HG03196 (cell line): ENCODE measurements around the gene CCDC81.
"Not testable (repeated sequence)": the region's sequence is repeated elsewhere in the genome, so short reads cannot be mapped to it uniquely, and the experiment has no call there.

Experiments used
- ATAC-seq: cut with Tn5 transposase; IDR thresholded peaks from one replicate; pipeline ENCODE4 v1.9.1; 2021; ENCODE audit not compliant: unreplicated experiment

The CCDC81 gene

GRCh38 chr11:86386746-86387145 lies 12.1 kb downstream of the CCDC81 start:
- ATAC-seq: no peak

- no peak for ATAC-seq
Observed at GRCh38 chr11:86388198-86388597, 13.5 kb downstream of the CCDC81 start.

DNA sequence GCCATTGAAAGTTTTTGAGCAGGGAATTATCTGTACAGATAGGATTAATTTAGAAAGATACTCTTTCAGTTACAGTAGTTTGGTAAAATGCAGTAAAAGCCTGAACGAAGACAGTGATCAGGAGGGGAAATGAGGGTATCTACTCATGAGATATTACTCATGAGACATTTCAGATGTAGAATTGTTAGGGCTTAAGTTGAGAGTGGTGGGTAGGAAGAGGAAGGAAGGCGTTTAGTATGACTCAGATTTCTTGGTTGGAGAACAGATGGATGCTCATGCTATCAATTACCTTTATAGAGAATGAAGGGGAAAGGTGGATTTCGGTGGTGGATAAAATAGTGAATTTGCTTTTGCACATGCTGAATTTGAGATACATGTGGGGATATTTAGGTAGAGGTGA lies 15.8 kb downstream of the CCDC81 start:
- ATAC-seq: no peak

DNA sequence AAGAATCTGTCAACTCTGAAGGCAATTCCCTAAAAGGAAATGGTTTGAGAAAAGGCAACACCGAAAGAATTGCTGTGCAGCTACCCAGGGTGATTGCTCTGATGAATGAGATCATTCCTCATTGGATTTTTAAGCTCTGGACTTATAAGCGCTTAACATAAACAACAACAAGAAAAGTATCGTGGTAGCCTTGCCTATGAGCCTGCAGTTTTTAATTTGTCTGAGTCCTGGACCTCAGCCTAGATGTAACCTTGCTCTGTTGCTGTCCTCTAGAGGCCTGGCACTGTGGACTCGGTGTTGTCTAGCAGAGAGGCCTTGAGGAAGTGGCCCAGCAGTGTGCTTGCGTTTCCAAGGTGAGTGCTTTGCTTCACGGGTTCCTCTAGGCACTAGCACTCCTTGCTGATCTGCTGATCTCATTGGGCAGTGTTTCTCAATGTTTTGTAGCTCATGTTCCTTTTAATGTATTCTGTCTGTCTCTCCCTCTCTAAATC lies 20.4 kb downstream of the CCDC81 start:
- no peak for ATAC-seq

DNA sequence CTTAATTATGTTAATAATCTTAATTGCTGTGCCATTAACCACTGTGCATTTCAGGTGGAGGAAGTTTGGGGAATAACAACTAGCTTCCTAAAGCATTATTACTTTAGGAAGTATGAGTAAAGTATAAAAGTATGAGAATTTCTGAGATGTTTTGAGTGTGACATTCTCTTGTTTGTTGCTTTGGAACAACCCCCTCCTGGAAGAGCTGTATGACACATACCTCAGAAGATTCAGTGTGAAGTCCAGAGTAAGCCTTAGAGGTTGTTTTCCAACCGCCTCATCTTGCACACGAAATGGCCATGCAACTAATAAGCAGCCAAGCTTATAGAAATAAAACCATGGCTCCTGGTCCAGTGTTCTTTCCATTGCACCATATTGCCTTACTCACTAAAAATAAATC lies 21.7 kb downstream of the CCDC81 start:
- no peak for ATAC-seq

- no peak for ATAC-seq
Observed at GRCh38 chr11:86397351-86397750, 22.7 kb downstream of the CCDC81 start.

GRCh38 chr11:86398106-86398505 lies 23.4 kb downstream of the CCDC81 start:
- no peak for ATAC-seq

DNA sequence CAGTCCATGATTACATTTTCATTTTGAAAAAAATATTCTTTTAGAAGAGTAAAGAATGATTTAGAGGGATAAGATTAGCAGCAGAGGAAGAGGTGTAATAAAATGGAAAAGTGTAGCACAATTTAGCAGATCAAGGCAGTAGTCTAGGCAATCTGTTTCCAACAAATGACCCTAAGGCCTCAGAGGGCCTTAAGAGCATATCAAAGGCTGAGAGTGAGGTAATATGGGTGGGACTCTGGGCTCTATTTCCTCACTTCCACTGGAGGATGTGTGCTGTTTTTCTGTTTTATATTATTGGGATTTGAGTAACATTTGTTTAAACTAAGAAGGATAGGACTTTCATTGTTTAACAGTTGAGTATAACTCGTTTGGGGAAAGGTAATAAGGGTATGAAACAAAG lies 28.8 kb downstream of the CCDC81 start:
- ATAC-seq: no peak

GRCh38 chr11:86408845-86409244 lies 34.2 kb downstream of the CCDC81 start:
- no peak for ATAC-seq

GRCh38 chr11:86414032-86414431 lies 39.3 kb downstream of the CCDC81 start:
- no peak for ATAC-seq

DNA sequence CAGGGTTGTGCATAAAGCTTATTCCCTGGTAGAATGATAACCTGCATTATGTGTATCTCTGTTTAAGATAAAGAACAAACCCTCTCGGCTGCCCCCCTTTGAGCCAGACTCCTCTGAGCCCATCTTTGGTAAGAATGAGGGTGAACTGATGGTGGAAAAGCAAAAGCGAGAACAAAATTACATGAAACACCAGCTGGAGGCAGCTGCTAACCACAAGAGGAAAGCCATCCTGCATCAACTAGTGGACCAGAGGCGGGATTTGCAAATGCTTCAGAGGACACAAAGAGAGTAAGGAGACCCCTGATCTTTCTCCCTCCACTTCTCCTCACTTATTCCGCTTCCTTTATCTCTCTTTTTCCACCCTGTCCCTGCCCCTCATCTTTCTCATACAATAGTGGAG lies 40.3 kb downstream of the CCDC81 start:
- ATAC-seq: no peak

DNA sequence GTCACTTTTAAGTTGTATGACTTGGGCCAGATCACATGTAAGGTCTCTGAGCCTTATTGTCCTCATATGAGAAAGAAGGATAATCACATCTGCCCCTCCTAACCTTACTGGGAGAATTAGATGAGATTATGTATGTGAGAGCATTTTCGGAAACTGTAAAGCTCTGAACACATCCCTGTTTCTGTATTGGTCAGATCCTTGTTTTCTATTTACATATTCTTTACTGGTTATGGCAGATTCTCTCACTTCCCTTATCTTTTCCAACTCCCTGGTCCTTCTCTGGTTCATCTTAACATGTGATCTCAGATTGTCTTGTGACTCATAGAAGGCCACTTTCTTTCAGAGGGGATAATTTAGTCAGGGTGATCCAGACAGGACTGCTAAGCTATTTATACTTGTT lies 41.8 kb downstream of the CCDC81 start:
- ATAC-seq: no peak

DNA sequence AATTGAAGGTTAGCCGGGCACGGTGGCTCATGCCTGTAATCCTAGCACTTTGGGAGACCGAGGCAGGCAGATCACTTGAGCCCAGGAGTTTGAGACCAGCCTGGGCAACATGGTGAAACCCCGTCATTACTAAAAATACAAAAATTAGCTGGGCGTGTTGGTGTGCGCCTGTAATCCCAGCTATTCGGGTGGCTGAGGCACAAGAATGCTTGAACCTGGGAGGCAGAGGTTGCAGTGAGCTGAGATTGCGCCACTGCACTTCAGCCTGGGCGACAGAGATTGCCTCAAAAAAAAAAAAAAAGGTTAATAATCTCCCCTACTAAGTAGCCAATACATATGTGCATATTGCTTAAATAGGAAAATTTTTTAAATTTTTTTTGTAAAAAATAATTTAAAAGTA lies 42.3 kb downstream of the CCDC81 start:
- ATAC-seq: not testable (repeated sequence)

DNA sequence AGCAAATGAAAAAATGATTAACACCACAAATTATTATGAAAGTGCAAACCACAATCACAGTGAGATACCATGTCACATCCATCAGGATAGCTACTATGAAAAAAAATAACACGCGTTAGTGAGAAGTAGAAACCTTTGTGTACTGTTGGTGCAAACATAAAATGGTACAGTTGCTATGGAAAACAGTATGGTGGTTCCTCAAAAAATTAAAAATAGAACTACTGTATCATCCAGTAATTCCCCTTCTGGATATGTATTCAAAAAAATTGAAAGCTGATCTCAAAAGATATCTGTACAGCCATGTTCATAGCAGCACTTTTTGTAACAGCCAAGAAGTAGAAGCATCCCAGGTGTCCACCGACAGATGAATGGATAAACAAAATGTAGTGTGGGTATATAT lies 43.4 kb downstream of the CCDC81 start:
- ATAC-seq: no peak

GRCh38 chr11:86418513-86418912 lies 43.8 kb downstream of the CCDC81 start:
- no peak for ATAC-seq

- no peak for ATAC-seq
Observed at GRCh38 chr11:86418917-86419316, 44.2 kb downstream of the CCDC81 start.

- no peak for ATAC-seq
Observed at GRCh38 chr11:86421946-86422345, 47.3 kb downstream of the CCDC81 start.

- ATAC-seq: no peak
Observed at GRCh38 chr11:86422371-86422770, 47.7 kb downstream of the CCDC81 start.

- ATAC-seq: not testable (repeated sequence)
Observed at GRCh38 chr11:86423488-86423887, 48.8 kb downstream of the CCDC81 start.

DNA sequence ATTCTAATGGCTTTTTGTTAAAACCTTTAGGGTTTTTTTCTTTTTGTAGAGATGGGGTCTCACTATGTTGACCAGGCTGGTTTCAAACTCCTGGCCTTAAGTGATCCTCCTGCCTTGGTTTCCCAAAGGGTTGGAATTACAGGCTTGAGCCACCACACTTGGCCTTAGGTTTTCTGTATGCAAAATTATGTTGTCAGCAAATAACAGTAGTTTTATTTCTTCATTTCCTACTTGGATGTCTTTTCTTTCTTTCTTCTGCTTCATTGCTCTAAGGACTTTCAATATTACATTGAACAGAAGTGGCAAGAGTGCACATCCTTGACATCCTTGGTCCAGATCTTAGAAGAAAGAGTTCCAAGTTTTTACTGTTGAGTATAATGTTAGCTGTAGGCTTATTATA lies 52.8 kb downstream of the CCDC81 start:
- no peak for ATAC-seq

- ATAC-seq: no peak
Observed at GRCh38 chr11:86431258-86431657, 56.6 kb downstream of the CCDC81 start.

DNA sequence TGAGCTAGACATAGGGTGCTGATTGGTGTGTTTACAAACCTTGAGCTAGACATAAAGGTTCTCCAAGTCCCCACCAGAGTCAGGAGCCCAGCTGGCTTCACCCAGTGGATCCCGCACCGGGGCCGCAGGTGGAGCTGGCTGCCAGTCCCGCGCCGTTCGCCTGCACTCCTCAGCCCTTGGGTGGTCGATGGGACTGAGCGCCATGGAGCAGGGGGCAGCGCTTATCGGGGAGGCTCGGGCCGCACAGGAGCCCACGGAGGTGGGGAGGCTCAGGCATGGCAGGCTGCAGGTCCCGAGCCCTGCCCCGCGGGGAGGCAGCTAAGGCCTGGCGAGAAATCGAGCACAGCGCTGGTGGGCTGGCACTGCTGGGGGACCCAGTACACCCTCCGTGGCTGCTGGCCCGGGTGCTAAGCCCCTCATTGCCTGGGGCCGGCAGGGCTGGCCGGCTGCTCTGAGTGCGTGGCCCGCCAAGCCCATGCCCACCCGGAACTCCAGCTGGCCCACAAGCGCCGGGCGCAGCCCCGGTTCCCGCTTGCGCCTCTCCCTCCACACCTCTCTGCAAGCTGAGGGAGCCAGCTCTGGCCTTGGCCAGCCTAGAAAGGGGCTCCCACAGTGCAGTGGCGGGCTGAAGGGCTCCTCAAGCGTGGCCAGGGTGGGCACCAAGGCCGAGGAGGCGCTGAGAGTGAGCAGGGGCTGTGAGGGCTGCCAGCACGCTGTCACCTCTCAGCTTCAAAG lies 58.8 kb downstream of the CCDC81 start:
- ATAC-seq: not testable (repeated sequence)

GRCh38 chr11:86435711-86436110 lies 61.0 kb downstream of the CCDC81 start:
- ATAC-seq: no peak
